WTC11 (cell line): Measurements from ENCODE around the gene BET1L. TPM values are rescaled to one million over a fixed set of nuclear protein-coding genes. Genes with fewer than 3 reads are reported as not detected.

Experiments used
- ATAC-seq: fragments of 200-7000 bp; cut with Tn5 transposase; 2 replicates; pipeline ENCODE4 v1.10.0; 2021; ENCODE audit warnings: mild to moderate bottlenecking, moderate library complexity
- CTCF ChIA-PET: fragments of 300-600 bp; sonication (Branson Sonifier 250); formaldehyde crosslinking; loops from one replicate; lab custom pipeline; 2021; ENCODE audit warnings: antibody characterized with exemption; lab: Charles Lee
- POLR2A ChIA-PET: fragments of 350-600 bp; sonication (Branson Sonifier 250); formaldehyde crosslinking; loops from one replicate; lab custom pipeline; 2021; ENCODE audit warnings: antibody characterized with exemption; lab: Charles Lee
- DNase-seq: peaks from one replicate; pipeline ENCODE4 v3.0.0; 2021; ENCODE audit warnings: low spot score
- H3K27ac Mint-ChIP-seq: 2 replicates; pipeline ENCODE4 v1.8.0; 2021; ENCODE audit warnings: mixed read lengths
- H3K27me3 Mint-ChIP-seq: 2 replicates; pipeline ENCODE4 v1.8.0; 2021; ENCODE audit warnings: low read depth, mild to moderate bottlenecking, moderate library complexity, mixed read lengths
- H3K36me3 Mint-ChIP-seq: 2 replicates; pipeline ENCODE4 v1.8.0; 2021; ENCODE audit warnings: mixed read lengths
- H3K4me1 Mint-ChIP-seq: 2 replicates; pipeline ENCODE4 v1.8.0; 2022; ENCODE audit warnings: mixed read lengths
- H3K4me3 Mint-ChIP-seq: 2 replicates; pipeline ENCODE4 v1.8.0; 2021; ENCODE audit warnings: mild to moderate bottlenecking, moderate library complexity, mixed read lengths
- H3K9me3 Mint-ChIP-seq: 2 replicates; pipeline ENCODE4 v1.8.0; 2021; ENCODE audit warnings: mixed read lengths
- ATF3 ChIP-seq: sonication (generic); formaldehyde crosslinking; conservative IDR thresholded peaks from 2 replicates; pipeline ENCODE4 v1.8.1; 2022; ENCODE audit warnings: mild to moderate bottlenecking, missing genetic modification reagents
- CBFB ChIP-seq: sonication (generic); formaldehyde crosslinking; IDR thresholded peaks from 2 replicates; pipeline ENCODE4 v1.8.1; 2022; ENCODE audit warnings: mild to moderate bottlenecking, low read depth, missing genetic modification reagents
- CREM ChIP-seq: sonication (generic); formaldehyde crosslinking; IDR thresholded peaks from 2 replicates; pipeline ENCODE4 v1.8.1; 2022; ENCODE audit warnings: mild to moderate bottlenecking, missing genetic modification reagents, moderate library complexity
- E2F4 ChIP-seq: sonication (generic); formaldehyde crosslinking; IDR thresholded peaks from 2 replicates; pipeline ENCODE4 v1.8.1; 2022; ENCODE audit warnings: low read depth, mild to moderate bottlenecking, moderate library complexity, missing genetic modification reagents, borderline replicate concordance
- FOXK1 ChIP-seq: sonication (generic); formaldehyde crosslinking; IDR thresholded peaks from 2 replicates; pipeline ENCODE4 v1.8.0; 2022; ENCODE audit warnings: mild to moderate bottlenecking, moderate library complexity, missing genetic modification reagents
- GABPB1 ChIP-seq: sonication (generic); formaldehyde crosslinking; IDR thresholded peaks from 2 replicates; pipeline ENCODE4 v1.8.1; 2023; ENCODE audit warnings: mild to moderate bottlenecking, missing genetic modification reagents
- NR3C1 ChIP-seq: sonication (generic); formaldehyde crosslinking; conservative IDR thresholded peaks from 2 replicates; pipeline ENCODE4 v1.8.1; 2023; ENCODE audit warnings: low read depth, mild to moderate bottlenecking, missing genetic modification reagents
- SMAD3 ChIP-seq: sonication (generic); formaldehyde crosslinking; IDR thresholded peaks from 2 replicates; pipeline ENCODE4 v1.8.0; 2022; ENCODE audit warnings: missing genetic modification reagents, mild to moderate bottlenecking, borderline replicate concordance
- TCF7 ChIP-seq: sonication (generic); formaldehyde crosslinking; IDR thresholded peaks from 2 replicates; pipeline ENCODE4 v1.8.0; 2022; ENCODE audit warnings: mild to moderate bottlenecking, low read depth, missing genetic modification reagents, moderate library complexity
- TEAD4 ChIP-seq: sonication (generic); formaldehyde crosslinking; IDR thresholded peaks from 2 replicates; pipeline ENCODE4 v1.8.0; 2022; ENCODE audit warnings: mild to moderate bottlenecking, missing genetic modification reagents
- ZNF138 ChIP-seq: sonication (generic); formaldehyde crosslinking; conservative IDR thresholded peaks from 2 replicates; pipeline ENCODE4 v1.8.1; 2022; ENCODE audit warnings: mild to moderate bottlenecking, moderate library complexity, missing genetic modification reagents
- ZNF219 ChIP-seq: sonication (generic); formaldehyde crosslinking; IDR thresholded peaks from 2 replicates; pipeline ENCODE4 v1.8.0; 2023; ENCODE audit warnings: missing genetic modification reagents, mild to moderate bottlenecking, borderline replicate concordance
- ZNF263 ChIP-seq: sonication (generic); formaldehyde crosslinking; IDR thresholded peaks from 2 replicates; pipeline ENCODE4 v1.8.1; 2022; ENCODE audit warnings: low read depth, mild to moderate bottlenecking, moderate library complexity, missing genetic modification reagents
- ZNF423 ChIP-seq: fragments of 250-450 bp; sonication (Bioruptor Pico); IDR thresholded peaks from 2 replicates; pipeline ENCODE4 v2.1.2; 2022; ENCODE audit warnings: mild to moderate bottlenecking, moderate library complexity
- ZNF532 ChIP-seq: fragments of 250-450 bp; sonication (Bioruptor Pico); IDR thresholded peaks from 2 replicates; pipeline ENCODE4 v1.9.0; 2021; ENCODE audit warnings: mild to moderate bottlenecking, borderline replicate concordance
- total RNA-seq: library from RNA; stranded (reverse); gene quantifications from 3 replicates; pipeline ENCODE4 v1.2.3, GENCODE V29; 2021
- TF ChIP-seq, protein P1 (sequence below): fragments of 250-450 bp; sonication (Bioruptor Pico); IDR thresholded peaks from 2 replicates; pipeline ENCODE4 v1.9.0; 2021; ENCODE audit warnings: mild to moderate bottlenecking
- TF ChIP-seq, protein P2 (sequence below): sonication (generic); formaldehyde crosslinking; IDR thresholded peaks from 2 replicates; pipeline ENCODE4 v1.8.1; 2023; ENCODE audit warnings: mild to moderate bottlenecking, missing genetic modification reagents, moderate library complexity

BET1L gene
- total RNA-seq, 1 experiment from 2014 or later, result 51.4 TPM

- ChIA-PET POLR2A (interaction anchor here (0.7 kb wide), 1 partner anchor 73 kb away, joined by 3 read pairs; no protein-coding TSS in a partner anchor), CTCF (interaction anchor here (0.8 kb wide), 1 partner anchor 25 kb away, joined by 6 read pairs; no protein-coding TSS in a partner anchor)
- Mint-ChIP-seq H3K9me3 (no peaks in the 10 kb centered on the region), H3K4me1 (no peaks in the 10 kb centered on the region), H3K27me3 (no peaks in the 10 kb centered on the region), H3K4me3 (no peak overlapping the region), H3K36me3 (0 out of 2 replicates have a peak, but pooled peaks cover 2% of the 10 kb centered on the region), H3K27ac (no peak overlapping the region)
- TF ChIP-seq ZNF138, result no peak
- no peak for TF ChIP-seq ZNF423
- DNase-seq (no peak), ATAC-seq (no peak)
These were observed 18.7 kb upstream of the BET1L start for GRCh38 chr11:225734-226453.

- POLR2A ChIA-PET, result no interaction called here
- Mint-ChIP-seq H3K9me3 (no peaks in the 10 kb centered on the region), H3K27me3 (no peaks in the 10 kb centered on the region), H3K4me3 (no peak overlapping the region), H3K27ac (no peak overlapping the region), H3K36me3 (no peaks in the 10 kb centered on the region), H3K4me1 (no peaks in the 10 kb centered on the region)
- DNase-seq, result no peak
- TF ChIP-seq ZNF219 (CRISPR knock-in tag) (no peak), TEAD4 (CRISPR knock-in tag) (no peak), TCF7 (CRISPR knock-in tag) (no peak), SMAD3 (CRISPR knock-in tag) (no peak), CREM (CRISPR knock-in tag) (no peak), FOXK1 (CRISPR knock-in tag) (no peak), ZNF532 (CRISPR knock-in tag) (no peak), NR3C1 (CRISPR knock-in tag) (no peak), CBFB (no peak)
- TF ChIP-seq, protein P1, sequence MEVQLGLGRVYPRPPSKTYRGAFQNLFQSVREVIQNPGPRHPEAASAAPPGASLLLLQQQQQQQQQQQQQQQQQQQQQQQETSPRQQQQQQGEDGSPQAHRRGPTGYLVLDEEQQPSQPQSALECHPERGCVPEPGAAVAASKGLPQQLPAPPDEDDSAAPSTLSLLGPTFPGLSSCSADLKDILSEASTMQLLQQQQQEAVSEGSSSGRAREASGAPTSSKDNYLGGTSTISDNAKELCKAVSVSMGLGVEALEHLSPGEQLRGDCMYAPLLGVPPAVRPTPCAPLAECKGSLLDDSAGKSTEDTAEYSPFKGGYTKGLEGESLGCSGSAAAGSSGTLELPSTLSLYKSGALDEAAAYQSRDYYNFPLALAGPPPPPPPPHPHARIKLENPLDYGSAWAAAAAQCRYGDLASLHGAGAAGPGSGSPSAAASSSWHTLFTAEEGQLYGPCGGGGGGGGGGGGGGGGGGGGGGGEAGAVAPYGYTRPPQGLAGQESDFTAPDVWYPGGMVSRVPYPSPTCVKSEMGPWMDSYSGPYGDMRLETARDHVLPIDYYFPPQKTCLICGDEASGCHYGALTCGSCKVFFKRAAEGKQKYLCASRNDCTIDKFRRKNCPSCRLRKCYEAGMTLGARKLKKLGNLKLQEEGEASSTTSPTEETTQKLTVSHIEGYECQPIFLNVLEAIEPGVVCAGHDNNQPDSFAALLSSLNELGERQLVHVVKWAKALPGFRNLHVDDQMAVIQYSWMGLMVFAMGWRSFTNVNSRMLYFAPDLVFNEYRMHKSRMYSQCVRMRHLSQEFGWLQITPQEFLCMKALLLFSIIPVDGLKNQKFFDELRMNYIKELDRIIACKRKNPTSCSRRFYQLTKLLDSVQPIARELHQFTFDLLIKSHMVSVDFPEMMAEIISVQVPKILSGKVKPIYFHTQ (CRISPR knock-in tag), result no peak
- CTCF ChIA-PET, result no interaction called here
- ATAC-seq, result no peak
These were observed 17.2 kb upstream of the BET1L start for GRCh38 chr11:224424-224823.

- ATAC-seq, result no peak
- TF ChIP-seq GABPB1 (CRISPR knock-in tag) (no peak), E2F4 (CRISPR knock-in tag) (no peak), ZNF263 (CRISPR knock-in tag) (no peak), ATF3 (CRISPR knock-in tag) (no peak)
- TF ChIP-seq, protein P2, sequence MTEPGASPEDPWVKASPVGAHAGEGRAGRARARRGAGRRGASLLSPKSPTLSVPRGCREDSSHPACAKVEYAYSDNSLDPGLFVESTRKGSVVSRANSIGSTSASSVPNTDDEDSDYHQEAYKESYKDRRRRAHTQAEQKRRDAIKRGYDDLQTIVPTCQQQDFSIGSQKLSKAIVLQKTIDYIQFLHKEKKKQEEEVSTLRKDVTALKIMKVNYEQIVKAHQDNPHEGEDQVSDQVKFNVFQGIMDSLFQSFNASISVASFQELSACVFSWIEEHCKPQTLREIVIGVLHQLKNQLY (CRISPR knock-in tag), result no peak
- POLR2A ChIA-PET, result no interaction called here
These were observed 16.7 kb upstream of the BET1L start for GRCh38 chr11:223884-224283.

More at GRCh38 chr11:223884-224283, 16.7 kb upstream of the BET1L start:
- Mint-ChIP-seq H3K27me3 (no peaks in the 10 kb centered on the region), H3K4me1 (no peaks in the 10 kb centered on the region), H3K36me3 (no peaks in the 10 kb centered on the region), H3K9me3 (no peaks in the 10 kb centered on the region), H3K4me3 (no peak overlapping the region), H3K27ac (no peak overlapping the region)
- CTCF ChIA-PET, result no interaction called here
- no peak for DNase-seq
